Activated T-helper 9 cell treated with anti-CD3 and anti-CD28 coated beads, Interleukin-2, amount 50 U/mL, for 16 hours (primary cell): Measurements from ENCODE around the gene GPATCH3.

Experiments used
- DNase-seq: peaks from one replicate; pipeline ENCODE4 v3.0.0-alpha.2; 2020; ENCODE audit warnings: low read depth

GPATCH3 gene

DNA sequence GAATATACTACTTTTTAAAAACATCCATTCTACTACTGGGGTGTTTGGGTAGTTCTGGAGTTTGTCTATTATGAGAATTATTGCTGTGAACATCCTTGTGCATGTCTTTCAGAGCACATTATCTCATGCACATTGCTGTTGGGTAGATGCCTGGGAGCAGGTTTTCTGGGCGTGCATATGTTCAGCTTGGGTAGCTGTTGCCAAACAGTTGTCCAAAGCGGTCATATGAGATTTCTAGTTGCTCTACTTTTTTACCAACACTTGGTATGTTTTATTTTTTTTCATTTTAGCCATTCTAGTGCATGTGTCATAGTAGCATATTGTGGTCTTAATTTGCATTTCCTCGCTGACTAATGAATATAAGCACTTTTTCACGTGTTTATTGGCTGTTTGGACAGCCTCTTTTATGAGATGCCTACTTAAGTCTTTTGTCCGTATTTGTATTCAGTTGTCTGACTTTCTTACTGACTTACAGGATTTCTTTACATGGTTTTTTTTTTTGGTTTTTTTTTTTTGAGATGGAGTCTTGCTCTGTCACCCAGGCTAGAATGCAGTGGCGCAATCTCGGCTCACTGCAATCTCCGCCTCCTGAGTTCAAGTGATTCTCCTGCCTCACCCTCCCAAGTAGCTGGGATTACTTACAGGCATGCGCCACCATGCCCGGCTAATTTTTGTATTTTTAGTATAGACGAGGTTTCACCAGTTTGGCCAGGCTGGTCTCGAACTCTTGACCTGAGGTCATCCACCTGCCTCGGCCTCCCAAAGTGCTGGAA is 55.7 kb downstream of the GPATCH3 start:
- DNase-seq = no peak
